ENCODE results near the gene RAD51B.

DNA sequence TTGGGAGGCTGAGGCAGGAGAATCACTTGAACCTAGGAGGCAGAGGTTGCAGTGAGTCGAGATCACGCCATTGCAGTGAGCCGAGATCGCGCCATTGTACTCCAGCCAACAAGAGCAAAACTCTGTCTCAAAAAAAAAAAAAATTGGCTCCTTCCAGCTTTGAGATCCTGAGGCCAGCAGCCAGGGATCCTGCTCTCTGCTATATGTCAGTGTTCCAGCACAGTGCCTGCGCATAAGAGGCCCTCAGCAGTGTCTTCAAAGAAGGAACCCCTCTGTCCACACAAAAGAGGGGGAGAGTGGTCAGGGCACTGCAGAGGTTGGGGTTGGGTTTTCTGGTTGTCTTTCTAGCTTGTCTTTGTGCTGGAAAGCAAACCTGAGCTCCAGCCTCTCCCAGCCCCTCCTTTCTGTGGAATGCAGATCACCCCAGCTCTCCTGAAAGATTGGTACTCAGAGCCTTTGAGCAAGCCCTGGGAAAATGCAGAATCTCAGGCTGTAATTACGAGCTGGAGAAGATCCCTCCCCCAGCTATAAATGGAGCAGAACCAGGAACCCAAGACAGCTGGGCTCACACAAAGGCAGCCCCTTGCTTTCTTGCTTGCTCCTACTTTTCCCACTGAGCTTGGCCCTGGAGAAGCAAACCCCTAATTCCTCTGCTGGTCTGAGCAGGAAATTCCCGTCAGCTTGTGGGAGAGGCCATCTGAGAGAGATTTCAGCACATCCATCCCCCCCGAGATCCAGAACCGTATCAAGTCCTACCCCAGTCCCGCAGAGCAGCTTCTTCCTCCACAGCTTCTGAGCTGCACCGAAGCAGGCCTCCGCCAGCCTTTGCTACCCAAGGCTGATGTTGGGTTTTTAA, 767.5 kb downstream of the RAD51B start:
- TF ChIP-seq, protein P1, sequence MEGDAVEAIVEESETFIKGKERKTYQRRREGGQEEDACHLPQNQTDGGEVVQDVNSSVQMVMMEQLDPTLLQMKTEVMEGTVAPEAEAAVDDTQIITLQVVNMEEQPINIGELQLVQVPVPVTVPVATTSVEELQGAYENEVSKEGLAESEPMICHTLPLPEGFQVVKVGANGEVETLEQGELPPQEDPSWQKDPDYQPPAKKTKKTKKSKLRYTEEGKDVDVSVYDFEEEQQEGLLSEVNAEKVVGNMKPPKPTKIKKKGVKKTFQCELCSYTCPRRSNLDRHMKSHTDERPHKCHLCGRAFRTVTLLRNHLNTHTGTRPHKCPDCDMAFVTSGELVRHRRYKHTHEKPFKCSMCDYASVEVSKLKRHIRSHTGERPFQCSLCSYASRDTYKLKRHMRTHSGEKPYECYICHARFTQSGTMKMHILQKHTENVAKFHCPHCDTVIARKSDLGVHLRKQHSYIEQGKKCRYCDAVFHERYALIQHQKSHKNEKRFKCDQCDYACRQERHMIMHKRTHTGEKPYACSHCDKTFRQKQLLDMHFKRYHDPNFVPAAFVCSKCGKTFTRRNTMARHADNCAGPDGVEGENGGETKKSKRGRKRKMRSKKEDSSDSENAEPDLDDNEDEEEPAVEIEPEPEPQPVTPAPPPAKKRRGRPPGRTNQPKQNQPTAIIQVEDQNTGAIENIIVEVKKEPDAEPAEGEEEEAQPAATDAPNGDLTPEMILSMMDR (IDR thresholded peaks at IDR 0.05) = no peak
- no peak for TF ChIP-seq POLR2A (IDR thresholded peaks at IDR 0.05)
